ENCODE results near the gene BAIAP2.

BAIAP2 gene

GRCh38 chr17:81128338-81128737, 93.4 kb downstream of the BAIAP2 start:
- no peak for DNase-seq

- no peak for DNase-seq
These were observed 93.8 kb downstream of the BAIAP2 start for GRCh38 chr17:81128774-81129173.

GRCh38 chr17:81129289-81129688, 94.3 kb downstream of the BAIAP2 start:
- DNase-seq, result peak in 3 of 4 experiments; percentile 28 to 46 (median 35)

- DNase-seq, result no peak
These were observed 94.9 kb downstream of the BAIAP2 start for GRCh38 chr17:81129711-81130367.

- no peak for DNase-seq
These were observed 95.7 kb downstream of the BAIAP2 start for GRCh38 chr17:81130385-81131361.

GRCh38 chr17:81131486-81132196, 96.7 kb downstream of the BAIAP2 start:
- no peak for DNase-seq

- DNase-seq, result no peak
These were observed 97.2 kb downstream of the BAIAP2 start for GRCh38 chr17:81132197-81132540.

- peak; percentile 55 to 79 (median 64) for DNase-seq
These were observed 98.1 kb downstream of the BAIAP2 start for GRCh38 chr17:81132770-81133723.

- no peak for DNase-seq
These were observed 99.3 kb downstream of the BAIAP2 start for GRCh38 chr17:81134064-81134781.

GRCh38 chr17:81135505-81136278, 100.7 kb downstream of the BAIAP2 start:
- no peak for DNase-seq

- DNase-seq, result no peak
These were observed 101.4 kb downstream of the BAIAP2 start for GRCh38 chr17:81136366-81136765.

- peak in 3 of 4 experiments; percentile 39 to 42 (median 40) for DNase-seq
These were observed 102.3 kb downstream of the BAIAP2 start for GRCh38 chr17:81137248-81137647.

GRCh38 chr17:81138083-81138482, 103.1 kb downstream of the BAIAP2 start:
- no peak for DNase-seq

- no peak for DNase-seq
These were observed 103.5 kb downstream of the BAIAP2 start for GRCh38 chr17:81138500-81138899.

- DNase-seq, result no peak
These were observed 104.5 kb downstream of the BAIAP2 start for GRCh38 chr17:81139428-81139827.

- DNase-seq, result no peak
These were observed 105.1 kb downstream of the BAIAP2 start for GRCh38 chr17:81140018-81140417.

- DNase-seq, result no peak
These were observed 105.7 kb downstream of the BAIAP2 start for GRCh38 chr17:81140695-81141094.

- DNase-seq, result peak; percentile 87 to 92 (median 90)
These were observed 107.6 kb downstream of the BAIAP2 start for GRCh38 chr17:81142301-81143199.

- DNase-seq, result no peak
These were observed 108.2 kb downstream of the BAIAP2 start for GRCh38 chr17:81143200-81143527.
